Keratinocyte (primary cell): ENCODE data around the gene EEF2K. TPM values are rescaled to one million over a fixed set of nuclear protein-coding genes. Genes with fewer than 3 reads are reported as not detected.

Source experiments
- DNase-seq: peaks from one replicate; pipeline ENCODE4 v3.0.0-alpha.2; 2011; ENCODE audit warnings: low read depth, missing footprints, low spot score
- FAIRE-seq: peaks from 2 replicates; lab custom pipeline; 2011; peaks lifted over from hg19 to GRCh38; lab: Jason Lieb, UNC
- H2AFZ ChIP-seq: 2 replicates; pipeline ENCODE4 v1.6.0; 2012; ENCODE audit warnings: low read length, control low read depth, inconsistent platforms; ENCODE audit not compliant: control insufficient read depth
- H3K27ac ChIP-seq: 2 replicates; pipeline ENCODE4 v1.5.1; 2011; ENCODE audit warnings: low read length; ENCODE audit not compliant: control insufficient read depth, insufficient read depth
- H3K27me3 ChIP-seq: 3 replicates; pipeline ENCODE4 v1.6.0; 2011; ENCODE audit warnings: low read length; ENCODE audit not compliant: control insufficient read depth, insufficient read depth; ENCODE audit errors: extremely low read depth
- H3K36me3 ChIP-seq, 2 experiments: 2 replicates in 1 of 2; 3 replicates in 1 of 2; pipeline ENCODE4 v1.5.1; 2011; ENCODE audit warnings: low read length in 2 of 2, mild to moderate bottlenecking in 1 of 2; ENCODE audit not compliant: control insufficient read depth in 2 of 2, insufficient read depth in 2 of 2; ENCODE audit errors: extremely low read depth in 1 of 2
- H3K4me1 ChIP-seq: 3 replicates; pipeline ENCODE4 v1.5.1; 2011; ENCODE audit warnings: low read length; ENCODE audit not compliant: control insufficient read depth, insufficient read depth; ENCODE audit errors: extremely low read depth
- H3K4me2 ChIP-seq: 3 replicates; pipeline ENCODE4 v1.6.0; 2011; ENCODE audit warnings: low read depth, low read length; ENCODE audit not compliant: control insufficient read depth, insufficient read depth; ENCODE audit errors: extremely low read depth
- H3K4me3 ChIP-seq, 3 experiments: fragments of 200-600 bp in 1 of 3; sonication (generic) in 1 of 3; 2 replicates in 2 of 3; 3 replicates in 1 of 3; pipeline ENCODE4 v1.5.1; 2011 to 2016; ENCODE audit warnings: low read length in 3 of 3, mild to moderate bottlenecking in 3 of 3, control low read depth in 2 of 3, inconsistent platforms in 1 of 3, low read depth in 1 of 3, mixed read lengths in 1 of 3, mixed run types in 1 of 3, moderate library complexity in 1 of 3; ENCODE audit not compliant: control insufficient read depth in 2 of 3, insufficient read depth in 2 of 3; ENCODE audit errors: extremely low read depth in 1 of 3
- H3K79me2 ChIP-seq: 2 replicates; pipeline ENCODE4 v1.6.0; 2012; ENCODE audit warnings: low read length; ENCODE audit not compliant: control insufficient read depth, insufficient read depth
- H3K9ac ChIP-seq: 3 replicates; pipeline ENCODE4 v1.6.0; 2011; ENCODE audit warnings: low read length; ENCODE audit not compliant: control insufficient read depth, insufficient read depth; ENCODE audit errors: extremely low read depth
- H3K9me1 ChIP-seq: 3 replicates; pipeline ENCODE4 v1.6.0; 2011; ENCODE audit warnings: low read length; ENCODE audit not compliant: control insufficient read depth, insufficient read depth; ENCODE audit errors: extremely low read depth
- H3K9me3 ChIP-seq: 2 replicates; pipeline ENCODE4 v1.5.1; 2012; ENCODE audit warnings: low read depth, low read length; ENCODE audit not compliant: control insufficient read depth
- H4K20me1 ChIP-seq: 3 replicates; pipeline ENCODE4 v1.6.0; 2011; ENCODE audit warnings: low read length; ENCODE audit not compliant: control insufficient read depth, insufficient read depth; ENCODE audit errors: extremely low read depth
- CTCF ChIP-seq, 3 experiments: IDR thresholded peaks in 1 of 3; conservative IDR thresholded peaks in 1 of 3; optimal IDR thresholded peaks in 1 of 3; 2 replicates in 2 of 3; 3 replicates in 1 of 3; pipeline versions ENCODE3 to v1.5.1; 2011; ENCODE audit warnings: low read length in 3 of 3, mild to moderate bottlenecking in 3 of 3, moderate library complexity in 2 of 3, control low read depth in 1 of 3, inconsistent platforms in 1 of 3; ENCODE audit not compliant: insufficient read depth in 2 of 3; ENCODE audit errors: extremely low read depth in 1 of 3
- EZH2 ChIP-seq: IDR thresholded peaks from one replicate; pipeline ENCODE4 v1.6.1; 2012; ENCODE audit warnings: inconsistent platforms, mild to moderate bottlenecking, low read length, moderate library complexity
- dilution Hi-C: fragments of 300-500 bp; cut with MboI; formaldehyde crosslinking; loops from one replicate; pipeline ENCODE4 v1.7.0; 2020; ENCODE audit warnings: low sequenced_read_pairs; ENCODE audit not compliant: extremely low pct_ligation_motif_present
- polyA plus RNA-seq, 5 experiments: library from polyadenylated mRNA; depleted of rRNA in 3 of 5; stranded (reverse) in 3 of 5; stranded (forward) in 1 of 5; unstranded in 1 of 5; fragments of >200 nt; gene quantifications; 1 replicate in 1 of 5; 2 replicates in 3 of 5; 3 replicates in 1 of 5; pipeline versions ENCODE4 v1.2.1 to v1.2.3, GENCODE V29; 2011 to 2012; ENCODE audit warnings: missing spikeins in 2 of 5, low read depth in 1 of 5, low replicate concordance in 1 of 5

Gene EEF2K
- polyA plus RNA-seq, 1 donor (not counting 4 experiments of a cell fraction or from before 2014, with no cell fraction given), result 7.3 TPM

GRCh38 chr16:22306788-22307187 lies 100.7 kb downstream of the EEF2K start:
- FAIRE-seq, result no peak
- no peak for TF ChIP-seq CTCF (optimal IDR thresholded peaks at IDR 0.05 in 1 of 3, IDR thresholded peaks at IDR 0.05 in 1 of 3, conservative IDR thresholded peaks at IDR 0.05 in 1 of 3; ENCODE audit: extremely low read depth in 1 of 3, insufficient read depth in 2 of 3, low read length in 3 of 3)
- no peak for TF ChIP-seq EZH2
- dilution Hi-C loops, result no loop called here

GRCh38 chr16:22307838-22308237 lies 101.8 kb downstream of the EEF2K start:
- no peak overlapping the region for H3K27ac ChIP-seq
- peaks cover 24% of the 10 kb centered on the region for H3K79me2 ChIP-seq
- H3K9me3 ChIP-seq, result no peaks in the 10 kb centered on the region
- H3K4me2 ChIP-seq, result no peak overlapping the region
- TF ChIP-seq CTCF (optimal IDR thresholded peaks at IDR 0.05 in 1 of 3, IDR thresholded peaks at IDR 0.05 in 1 of 3, conservative IDR thresholded peaks at IDR 0.05 in 1 of 3; ENCODE audit: extremely low read depth in 1 of 3, insufficient read depth in 2 of 3, low read length in 3 of 3), result no peak
- no peak for TF ChIP-seq EZH2
- peaks cover 3% of the 10 kb centered on the region for H3K9me1 ChIP-seq
- DNase-seq, result no peak
- no peak overlapping the region for H3K4me3 ChIP-seq
- peaks cover 39 to 54% of the 10 kb centered on the region in 2 experiments for H3K36me3 ChIP-seq
- H4K20me1 ChIP-seq, result no peaks in the 10 kb centered on the region
- no peak overlapping the region for H3K9ac ChIP-seq
- no peaks in the 10 kb centered on the region for H3K27me3 ChIP-seq
- no peak overlapping the region for H2AFZ ChIP-seq
- peaks cover under 1% of the 10 kb centered on the region for H3K4me1 ChIP-seq
- no peak for FAIRE-seq
- dilution Hi-C loops, result no loop called here

More at GRCh38 chr16:22306788-22307187, 100.7 kb downstream of the EEF2K start:
- Histone ChIP-seq H3K4me3 (no peak overlapping the region), H3K9me3 (no peaks in the 10 kb centered on the region), H3K9ac (no peak overlapping the region), H3K9me1 (peaks cover 7% of the 10 kb centered on the region), H3K4me2 (no peak overlapping the region), H3K4me1 (peaks cover 5% of the 10 kb centered on the region), H3K27me3 (no peaks in the 10 kb centered on the region), H3K36me3 (peaks cover 39 to 56% of the 10 kb centered on the region in 2 experiments), H4K20me1 (no peaks in the 10 kb centered on the region), H3K79me2 (peaks cover 34% of the 10 kb centered on the region), H2AFZ (no peak overlapping the region), H3K27ac (no peak overlapping the region)
- no peak for DNase-seq
